GM19099 (cell line): Measurements from ENCODE around the gene GPR160.

Source experiments
- POLR2A ChIP-seq: IDR thresholded peaks from 3 replicates; pipeline ENCODE4 v1.6.1; 2011; ENCODE audit warnings: low read depth; ENCODE audit not compliant: insufficient read length; ENCODE audit errors: extremely low read depth

Gene GPR160

DNA sequence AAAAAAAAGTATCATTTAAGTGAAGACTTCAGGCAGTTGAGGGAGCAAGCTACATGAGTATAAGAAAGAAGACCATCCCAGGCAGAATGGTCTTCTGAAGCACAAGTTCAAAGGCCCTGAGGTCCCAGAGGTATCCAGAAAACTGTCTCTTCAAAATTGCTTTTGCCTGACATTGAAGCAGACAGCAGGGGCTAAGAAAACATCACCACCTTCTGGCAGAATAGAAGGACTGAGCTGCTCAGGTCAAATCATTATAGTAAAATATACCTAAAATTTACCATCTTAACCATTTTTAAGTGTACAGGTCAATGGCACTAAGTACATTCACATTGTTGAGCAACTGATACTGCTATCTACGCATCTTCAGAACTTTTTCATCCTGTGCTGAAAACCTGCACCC is 16.4 kb downstream of the GPR160 start:
- no peak for TF ChIP-seq POLR2A

DNA sequence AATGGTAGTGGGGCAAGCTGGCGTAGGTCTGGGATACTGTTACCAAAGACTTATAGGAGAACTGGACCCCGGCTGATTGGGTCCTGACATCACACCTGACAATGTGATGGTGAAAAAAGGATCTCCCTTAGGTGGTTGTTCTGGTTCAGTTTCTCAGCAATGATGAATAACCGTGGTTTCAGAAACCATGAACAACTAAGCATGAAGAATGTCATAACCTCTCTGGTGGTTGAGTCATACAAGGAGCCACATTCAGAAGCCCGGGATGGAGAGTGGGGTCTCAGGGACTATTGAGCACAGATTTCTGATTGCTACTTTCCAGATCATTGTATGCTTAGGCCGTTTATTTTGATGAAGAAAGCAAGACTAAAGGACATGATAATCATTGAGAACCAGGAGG is 17.4 kb downstream of the GPR160 start:
- no peak for TF ChIP-seq POLR2A

DNA sequence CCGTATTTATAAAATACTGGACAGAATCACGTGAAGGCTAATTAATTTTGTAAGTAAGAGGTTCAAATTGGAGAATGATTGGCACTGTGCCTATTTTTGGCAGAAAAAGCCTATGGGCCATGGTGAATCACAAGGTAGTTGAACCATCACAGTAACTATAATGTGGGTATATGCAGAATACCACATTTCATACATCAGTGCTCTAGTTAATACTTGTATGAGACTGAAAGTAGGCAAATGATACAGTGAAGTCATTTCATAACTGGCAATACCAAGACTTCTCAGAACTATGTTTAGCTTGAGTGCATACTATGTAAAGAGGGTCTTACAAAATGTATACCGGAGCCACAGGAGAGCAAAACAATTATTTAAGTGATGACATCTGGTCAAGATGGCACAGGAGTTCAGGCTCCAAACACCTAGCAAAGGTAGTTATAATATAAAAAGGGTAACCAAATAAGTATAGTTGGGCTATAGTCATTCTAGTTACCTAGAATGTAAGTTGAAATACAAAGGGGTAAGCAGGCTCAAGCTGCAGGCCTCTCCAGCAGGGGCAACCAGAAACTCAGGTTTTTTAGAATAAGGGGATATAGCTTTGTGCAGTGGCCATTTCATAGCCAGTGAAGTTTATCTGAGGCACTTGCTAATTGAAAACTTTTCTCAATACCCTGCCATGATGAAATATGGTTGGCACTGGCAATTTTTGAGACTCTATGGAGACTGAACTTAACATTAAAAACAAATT is 19.1 kb downstream of the GPR160 start:
- no peak for TF ChIP-seq POLR2A

DNA sequence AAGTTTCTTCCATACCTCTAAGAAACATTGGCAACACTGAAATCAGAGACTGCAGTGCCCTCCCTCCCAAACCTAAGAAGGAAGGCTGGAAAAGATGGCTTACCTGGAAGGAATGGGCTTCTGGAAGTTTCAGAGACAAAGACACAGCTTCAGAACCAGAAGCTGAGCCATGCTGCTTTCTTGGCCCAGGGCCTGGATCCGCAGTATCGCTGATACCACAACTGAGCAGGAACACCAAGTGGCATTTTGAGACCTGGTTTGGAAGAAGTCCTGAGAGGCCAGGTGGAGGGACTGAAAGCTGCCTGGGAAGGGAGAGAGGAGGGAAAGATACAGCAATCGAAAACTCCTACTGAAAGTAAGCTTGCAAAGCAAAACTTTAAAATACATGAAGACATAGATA is 19.8 kb downstream of the GPR160 start:
- TF ChIP-seq POLR2A: no peak

DNA sequence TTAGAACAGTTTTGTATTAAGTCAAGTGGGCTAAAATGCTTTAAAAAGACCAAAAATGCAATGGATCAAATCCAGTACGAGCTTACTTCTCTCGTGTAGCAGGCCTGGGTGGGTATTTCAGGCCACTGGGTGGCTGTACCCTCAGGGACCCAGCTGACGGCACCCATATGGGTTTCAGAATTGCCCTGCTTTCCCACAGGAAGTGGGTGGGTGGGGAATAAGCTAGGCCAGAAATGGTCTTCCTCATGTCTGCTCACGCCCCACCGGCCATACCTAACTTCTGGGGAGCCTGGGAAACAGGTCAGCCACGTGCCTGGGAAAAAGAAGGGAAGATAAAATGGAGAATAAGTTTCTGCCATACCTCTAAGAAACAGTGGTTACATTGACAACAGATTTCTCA is 20.3 kb downstream of the GPR160 start:
- no peak for TF ChIP-seq POLR2A

DNA sequence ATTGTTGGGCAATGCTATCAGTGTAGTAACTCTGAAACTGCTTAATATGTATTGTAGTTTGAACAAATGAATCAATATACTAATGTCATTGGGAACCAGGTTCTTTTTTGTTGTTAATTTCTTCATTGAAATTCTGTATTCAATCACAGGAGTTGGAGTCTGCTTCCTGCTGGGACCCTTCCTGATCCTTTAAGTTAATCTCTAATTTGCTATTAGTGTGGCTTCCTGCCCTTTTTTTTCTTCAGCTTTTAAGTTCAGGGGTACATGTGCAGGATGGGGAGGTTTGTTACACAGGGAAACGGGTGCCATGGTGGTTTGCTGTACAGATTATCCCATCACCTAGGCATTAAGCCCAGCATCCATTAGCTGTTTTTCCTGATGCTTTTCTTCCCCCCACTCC is 21.7 kb downstream of the GPR160 start:
- no peak for TF ChIP-seq POLR2A

DNA sequence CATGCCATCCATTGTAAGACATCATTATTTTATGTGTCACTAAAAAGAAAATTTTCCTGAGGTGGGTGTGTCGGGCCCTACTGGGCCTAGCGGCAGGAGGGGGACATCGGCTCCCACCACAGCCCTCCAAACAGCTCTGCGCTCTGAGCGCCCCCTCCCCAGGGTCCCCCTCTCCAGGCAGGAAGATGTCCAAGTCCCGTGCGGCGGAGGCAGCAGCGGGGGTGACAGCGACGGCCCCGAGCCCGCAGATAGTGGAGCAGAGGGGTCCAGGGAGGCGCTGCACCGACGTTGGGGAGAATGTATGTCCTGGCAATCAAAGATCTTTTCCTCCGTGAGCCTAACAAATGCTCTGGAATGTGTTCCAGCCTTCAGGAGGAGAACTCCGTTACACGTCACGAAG is 24.3 kb downstream of the GPR160 start:
- no peak for TF ChIP-seq POLR2A

DNA sequence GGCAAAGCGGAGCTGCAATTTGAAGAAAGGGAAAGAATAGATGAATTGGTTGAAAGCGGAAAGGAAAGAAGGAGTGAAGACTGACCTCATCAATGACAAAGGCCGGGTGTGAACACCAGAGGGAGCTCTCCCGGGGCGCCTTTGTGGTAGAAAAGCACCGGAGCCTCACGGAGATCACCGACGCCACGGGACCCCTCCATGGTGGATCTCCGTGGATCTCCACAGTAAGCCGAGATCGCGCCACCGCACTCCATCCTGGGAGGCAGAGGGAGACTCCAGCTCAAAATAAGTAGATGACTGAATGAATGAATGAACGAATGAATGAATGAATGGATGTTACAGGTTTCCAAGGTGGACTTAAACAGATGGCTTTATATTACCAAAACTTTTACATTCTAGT is 25.0 kb downstream of the GPR160 start:
- no peak for TF ChIP-seq POLR2A

DNA sequence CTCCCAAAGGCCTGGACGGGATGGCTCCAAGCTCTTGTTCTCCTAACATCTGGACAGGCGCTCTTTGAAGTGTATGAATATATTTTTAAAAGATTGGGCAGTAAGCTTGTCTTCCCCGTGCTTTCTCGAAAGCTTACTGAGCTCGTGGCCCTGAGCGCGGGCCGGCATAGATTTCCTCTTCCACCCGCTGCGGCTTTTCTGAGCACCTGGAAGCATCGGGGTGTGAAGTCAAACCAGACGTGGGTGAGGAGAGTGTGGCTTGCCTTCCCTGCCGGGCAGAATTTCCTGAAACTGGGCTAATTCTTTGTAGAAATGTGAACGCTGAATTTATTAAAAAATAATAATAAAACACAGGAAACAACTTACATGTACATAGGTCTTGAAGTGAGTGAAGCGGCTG is 25.9 kb downstream of the GPR160 start:
- TF ChIP-seq POLR2A: no peak

DNA sequence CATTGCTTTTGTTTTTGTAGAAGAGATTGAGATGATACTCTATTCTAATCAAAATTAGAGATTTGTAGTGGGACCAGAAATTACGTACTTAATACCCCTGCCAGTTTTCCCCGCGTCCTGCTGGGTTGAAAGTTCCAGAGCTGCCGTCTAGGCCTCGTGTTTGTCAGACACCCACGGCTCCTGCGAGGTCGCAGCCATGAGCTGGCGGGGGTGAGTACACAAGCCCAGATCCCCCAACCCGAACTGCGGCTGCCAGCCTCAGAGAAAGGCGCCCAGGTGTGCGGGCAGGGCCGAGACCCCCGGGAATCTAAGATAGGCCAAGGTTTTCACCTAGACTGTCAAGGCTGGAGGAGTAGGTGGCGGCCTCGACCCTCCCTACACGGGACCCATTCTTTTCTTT is 26.3 kb downstream of the GPR160 start:
- no peak for TF ChIP-seq POLR2A

DNA sequence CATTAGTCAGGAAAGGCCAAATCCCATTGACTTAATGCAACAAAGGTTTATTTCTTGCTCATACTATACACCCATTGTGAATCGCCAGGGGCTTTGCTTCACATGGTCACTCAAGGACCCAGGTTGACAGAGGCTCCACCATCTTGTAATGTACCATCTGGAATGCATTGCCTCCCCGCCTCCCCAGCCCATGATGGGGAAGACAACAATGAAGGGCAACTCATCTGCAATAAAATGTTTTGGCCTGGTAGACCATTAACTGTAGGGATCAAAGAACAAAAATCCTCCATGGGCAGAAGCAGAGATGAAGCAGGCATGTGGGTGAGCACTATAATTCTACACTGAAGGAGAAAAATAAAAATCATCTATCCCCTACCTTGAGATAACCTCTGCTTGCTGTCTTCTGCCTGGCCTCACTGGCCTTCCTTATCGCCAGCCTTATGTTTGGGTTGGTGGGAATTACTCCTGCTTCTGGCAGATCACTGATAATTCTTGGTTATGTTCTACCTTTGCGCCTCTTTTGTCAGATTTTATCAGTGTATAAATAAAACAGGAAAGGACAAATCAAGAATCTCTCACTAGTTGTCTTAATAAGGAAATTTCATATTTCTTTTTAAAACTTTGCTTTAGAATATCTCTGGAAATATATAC is 37.8 kb downstream of the GPR160 start:
- no peak for TF ChIP-seq POLR2A

DNA sequence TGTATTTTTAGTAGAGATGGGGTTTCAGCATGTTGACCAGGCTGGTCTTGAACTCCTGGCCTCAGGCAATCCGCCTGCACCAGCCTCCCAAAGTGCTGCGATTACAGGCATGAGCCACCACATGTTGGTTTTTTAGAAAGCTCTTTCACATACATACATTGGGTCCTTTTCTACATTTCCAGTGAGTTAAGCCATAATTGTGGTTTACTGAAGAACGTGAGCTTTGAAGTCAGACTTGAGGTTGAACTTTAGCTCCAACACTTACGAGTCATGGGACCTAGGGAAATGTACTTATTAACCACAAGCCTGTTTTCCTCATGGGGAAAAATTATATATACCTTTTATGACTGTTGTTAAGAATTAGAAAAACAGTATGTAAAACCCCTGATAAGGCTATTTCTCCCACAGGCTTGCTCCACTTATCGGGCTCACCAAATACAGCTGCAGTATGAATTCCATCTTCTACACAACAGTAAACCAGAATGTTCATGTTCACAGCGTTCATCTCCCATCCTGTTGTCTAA is 39.0 kb downstream of the GPR160 start:
- no peak for TF ChIP-seq POLR2A

DNA sequence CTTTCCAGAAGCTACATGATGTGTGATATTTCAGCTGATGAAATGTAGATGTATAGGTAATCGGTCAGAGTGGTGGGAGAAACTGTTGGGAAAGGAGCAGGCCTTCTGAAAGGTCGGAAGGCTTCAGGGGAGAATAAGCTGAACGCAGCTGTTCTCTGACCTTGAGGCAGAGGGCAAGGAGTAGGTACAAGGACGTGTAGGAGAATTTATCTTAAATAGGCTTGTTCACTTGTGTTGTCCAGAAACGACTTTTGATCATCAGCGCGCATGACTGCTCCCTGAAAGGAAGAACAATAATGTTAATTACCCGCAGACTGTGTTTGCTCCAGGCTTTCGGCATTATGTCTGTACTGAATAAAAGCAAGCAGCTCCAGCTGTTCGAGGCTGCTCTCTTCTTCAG is 39.6 kb downstream of the GPR160 start:
- no peak for TF ChIP-seq POLR2A

DNA sequence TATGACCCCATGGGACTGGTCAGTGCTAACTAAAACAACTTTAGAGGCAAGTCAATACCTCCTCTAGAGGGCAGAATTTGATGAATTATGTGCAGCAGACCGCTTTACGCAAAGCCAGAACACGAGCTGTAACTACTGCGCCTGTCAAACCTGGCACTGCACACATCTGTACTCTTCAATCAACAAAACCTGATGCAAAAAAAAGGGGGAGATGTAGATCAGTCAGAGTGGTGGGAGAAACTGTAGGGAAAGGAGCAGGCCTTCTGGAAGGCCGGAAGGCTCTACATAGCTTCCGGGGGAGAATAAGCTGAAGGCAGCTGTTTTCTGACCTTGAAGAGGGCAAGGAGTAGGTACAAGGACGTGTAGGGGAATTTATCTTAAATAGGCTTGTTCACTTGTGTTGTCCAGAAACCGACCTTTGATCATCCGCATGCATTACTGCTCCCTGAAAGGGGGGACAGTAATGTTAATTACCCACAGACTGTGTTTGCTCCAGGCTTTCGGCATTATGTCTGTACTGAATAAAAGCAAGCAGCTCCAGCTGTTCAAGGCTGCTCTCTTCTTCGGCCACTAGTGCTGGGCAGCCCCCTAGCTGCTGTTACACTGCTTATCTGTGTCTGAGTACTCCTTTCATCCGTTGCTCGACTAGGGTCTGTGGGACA is 41.0 kb downstream of the GPR160 start:
- no peak for TF ChIP-seq POLR2A

DNA sequence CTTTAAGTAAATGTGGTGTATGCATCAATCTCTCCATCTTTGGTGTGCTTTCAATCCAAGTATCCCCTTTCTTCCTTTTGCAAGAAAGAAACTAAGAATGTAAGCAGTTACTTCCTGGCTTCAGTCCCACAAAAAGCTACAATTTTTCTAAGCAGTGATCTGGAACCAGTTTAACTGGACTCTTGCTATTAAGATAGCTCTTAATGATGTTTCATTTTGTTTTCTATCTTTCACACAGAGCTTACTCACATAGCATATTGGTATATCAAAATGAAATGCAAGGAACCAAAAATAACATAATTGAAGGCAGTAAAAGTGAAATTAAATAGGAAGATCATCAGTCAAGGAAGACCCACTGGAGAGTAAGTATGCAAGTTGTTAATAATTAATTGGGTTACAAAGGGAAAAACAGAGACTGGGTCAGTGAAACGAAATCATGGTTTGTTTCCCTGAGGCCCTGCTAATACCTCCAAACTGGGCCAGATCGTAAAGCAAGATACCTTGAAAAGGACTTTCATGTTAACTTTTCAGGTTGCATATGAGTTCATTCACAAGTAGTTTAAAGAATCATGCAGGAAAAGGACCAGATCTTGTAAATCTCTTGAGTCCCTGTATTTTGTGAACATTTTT is 41.9 kb downstream of the GPR160 start:
- TF ChIP-seq POLR2A: no peak

DNA sequence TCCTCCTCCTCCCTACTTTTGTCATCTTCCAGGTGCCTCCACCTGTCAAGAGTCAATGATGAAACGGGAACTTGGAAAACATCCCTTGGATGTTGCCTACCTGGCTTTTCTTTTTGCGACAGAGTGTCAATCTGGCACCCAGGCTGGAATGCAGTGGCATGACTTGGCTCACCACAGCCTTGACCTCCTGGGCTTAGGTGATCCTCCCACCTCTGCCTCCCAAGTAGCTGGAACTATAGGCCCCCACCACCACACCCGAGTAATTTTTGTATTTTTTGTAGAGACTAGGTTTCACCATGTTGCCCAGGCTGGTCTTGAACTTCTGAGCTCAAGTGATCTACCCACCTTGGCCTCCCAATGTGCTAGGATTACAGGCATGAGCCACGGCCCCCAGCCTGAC is 42.8 kb downstream of the GPR160 start:
- TF ChIP-seq POLR2A: no peak

DNA sequence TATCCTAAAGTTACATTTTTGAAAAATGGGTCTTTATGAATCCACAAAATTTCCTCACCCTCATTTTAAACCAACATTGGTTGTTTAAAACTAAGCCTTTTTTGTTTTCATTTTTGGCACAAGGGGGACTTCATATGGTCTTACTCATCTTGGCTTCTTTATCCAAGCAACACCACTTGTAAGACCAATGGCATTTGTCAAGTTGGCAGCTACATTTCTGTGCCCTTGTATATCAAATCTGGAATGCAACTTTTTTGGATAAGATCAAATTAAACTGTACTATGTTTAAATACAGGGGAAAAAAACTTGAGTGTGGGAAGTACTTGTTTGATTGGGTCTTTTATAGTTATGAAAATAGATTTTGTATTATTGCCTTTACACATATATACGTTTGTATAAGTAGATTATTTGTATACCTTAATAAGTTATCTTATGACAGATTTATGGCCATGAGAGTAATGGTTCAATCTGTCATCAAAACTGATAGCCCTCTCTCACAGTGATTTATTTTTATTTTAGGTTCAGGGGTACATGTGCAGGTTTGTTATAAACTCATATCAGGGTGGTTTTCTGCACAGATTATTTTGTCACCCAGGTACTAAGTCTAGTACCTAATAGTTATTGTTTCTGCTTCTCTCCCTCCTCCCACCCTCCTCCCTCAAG is 43.4 kb downstream of the GPR160 start:
- no peak for TF ChIP-seq POLR2A
